Panc1 (cell line): Measurements from ENCODE around the gene CDK6. TPM values are rescaled to one million over a fixed set of nuclear protein-coding genes. Genes with fewer than 3 reads are reported as not detected.
A peak's percentile ranks its signal among the peaks of the same experiment; 100 is the strongest.

Source experiments
- ATAC-seq: fragments of 200-7000 bp; cut with Tn5 transposase; 2 replicates; pipeline ENCODE4 v1.9.1; 2020; ENCODE audit warnings: mild to moderate bottlenecking, moderate library complexity
- BruUV-seq: library from RNA; stranded (reverse); fragments of 400-500 nt; replicated peaks from 2 replicates; lab custom pipeline; 2021; lab: Mats Ljungman, UMichigan
- CTCF ChIA-PET: fragments of 300-600 bp; sonication (Branson Sonifier 250); formaldehyde crosslinking; loops from one replicate; lab custom pipeline; 2022; ENCODE audit warnings: antibody characterized with exemption; lab: Charles Lee
- POLR2A ChIA-PET: fragments of 300-600 bp; sonication (Branson Sonifier 250); formaldehyde crosslinking; loops from one replicate; lab custom pipeline; 2022; ENCODE audit warnings: antibody characterized with exemption; lab: Charles Lee
- DNase-seq: peaks from one replicate; pipeline ENCODE4 v3.0.0-alpha.2; 2010; ENCODE audit warnings: low read depth, low spot score
- H3K27ac ChIP-seq: 2 replicates; pipeline ENCODE4 v1.5.1; 2011; ENCODE audit warnings: mild to moderate bottlenecking, low read length, inconsistent platforms
- H3K27me3 ChIP-seq: fragments of 200-500 bp; sonication (Bioruptor generic); 2 replicates; pipeline ENCODE4 v1.6.0; 2014; ENCODE audit warnings: low read length, inconsistent platforms; ENCODE audit not compliant: control insufficient read depth, insufficient read depth
- H3K36me3 ChIP-seq: fragments of 200-500 bp; sonication (Bioruptor generic); 2 replicates; pipeline ENCODE4 v1.5.1; 2014; ENCODE audit warnings: inconsistent platforms, mild to moderate bottlenecking, low read length, moderate library complexity; ENCODE audit not compliant: control insufficient read depth, insufficient read depth
- H3K4me1 ChIP-seq: 2 replicates; pipeline ENCODE4 v1.5.1; 2011; ENCODE audit warnings: inconsistent platforms, mild to moderate bottlenecking, low read length, moderate library complexity; ENCODE audit not compliant: control insufficient read depth, insufficient read depth
- H3K4me3 ChIP-seq, 2 experiments: 2 replicates each; pipeline ENCODE4 v1.5.1; 2011 to 2012; ENCODE audit warnings: low read depth in 2 of 2, low read length in 2 of 2, mild to moderate bottlenecking in 2 of 2, inconsistent platforms in 1 of 2, moderate library complexity in 1 of 2
- H3K9me3 ChIP-seq: fragments of 200-500 bp; sonication (Bioruptor generic); 2 replicates; pipeline ENCODE4 v1.5.1; 2014; ENCODE audit warnings: low read depth, mild to moderate bottlenecking, inconsistent platforms, low read length, moderate library complexity; ENCODE audit not compliant: control insufficient read depth, insufficient read depth
- POLR2AphosphoS5 ChIP-seq: IDR thresholded peaks from 2 replicates; pipeline ENCODE4 v1.6.1; 2012; ENCODE audit warnings: mild to moderate bottlenecking, low read depth, low read length, moderate library complexity
- SIN3A ChIP-seq: IDR thresholded peaks from 2 replicates; pipeline ENCODE4 v1.6.1; 2012; ENCODE audit warnings: low read depth, mild to moderate bottlenecking, low read length, moderate library complexity, borderline replicate concordance; ENCODE audit not compliant: insufficient read depth
- TCF7L2 ChIP-seq: IDR thresholded peaks from 2 replicates; pipeline ENCODE4 v1.6.1; 2011; ENCODE audit warnings: mild to moderate bottlenecking, low read depth, low read length, inconsistent platforms
- in situ Hi-C: cut with HindIII; loops from 2 replicates; pipeline ENCODE4 v1.10.0; 2016; ENCODE audit warnings: low sequenced_read_pairs, low pct_unique_long_range_greater_than_20kb
- intact Hi-C: fragments of 100-400 bp; cut with micrococcal nuclease; formaldehyde crosslinking; loops from one replicate; pipeline ENCODE4 v1.10.0; 2022; ENCODE audit not compliant: unreplicated experiment
- total RNA-seq: library from RNA; stranded (reverse); gene quantifications from one replicate; pipeline ENCODE4 v1.2.1, GENCODE V29; 2021; ENCODE audit not compliant: unreplicated experiment
- TF ChIP-seq, protein P1 (sequence below), 2 experiments: IDR thresholded peaks; 2 replicates each; pipeline ENCODE4 v1.6.1; 2011 to 2012; ENCODE audit warnings: low read depth in 2 of 2, control low read depth in 1 of 2, low read length in 1 of 2, mild to moderate bottlenecking in 1 of 2, moderate library complexity in 1 of 2; ENCODE audit not compliant: insufficient read depth in 1 of 2
- TF ChIP-seq, protein P2 (sequence below): fragments of 450-650 bp; IDR thresholded peaks from 2 replicates; pipeline ENCODE4 v1.5.1; 2017; ENCODE audit warnings: mild to moderate bottlenecking

CDK6 gene
- total RNA-seq, 1 experiment from 2014 or later, result 57.4 TPM

DNA sequence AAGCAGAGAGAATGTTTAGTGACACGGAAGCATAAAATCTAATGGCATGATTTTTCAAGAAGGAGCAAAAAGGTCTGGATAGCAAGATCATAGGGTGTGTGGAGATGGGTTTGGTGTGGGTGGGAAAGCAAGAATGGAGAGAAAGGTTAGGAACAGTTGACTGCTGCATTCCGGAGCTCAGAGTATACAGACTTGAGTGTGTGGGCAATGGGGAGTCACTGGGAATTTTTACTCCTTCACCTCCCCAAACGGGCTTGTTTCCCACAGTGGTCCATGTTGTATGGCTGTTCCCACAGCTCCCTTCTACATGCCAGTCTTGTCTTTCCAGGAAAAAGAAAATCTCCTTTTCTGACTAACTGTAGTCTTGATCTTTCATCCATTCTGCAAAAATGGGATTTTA, 122.1 kb downstream of the CDK6 start:
- Histone ChIP-seq H3K4me1 (peaks cover 33% of the 10 kb centered on the region), H3K4me3 (no peak overlapping the region), H3K27ac (peak overlapping the region; percentile 92; the same call in 1 of the 2 replicates), H3K36me3 (no peaks in the 10 kb centered on the region), H3K27me3 (no peaks in the 10 kb centered on the region), H3K9me3 (no peaks in the 10 kb centered on the region)
- DNase-seq, result no peak
- no TSS peak for BruUV-seq
- in situ Hi-C loops (no loop called here), intact Hi-C loops (no loop called here)
- TF ChIP-seq SIN3A (no peak), TCF7L2 (no peak), POLR2AphosphoS5 (no peak)
- TF ChIP-seq, protein P1, sequence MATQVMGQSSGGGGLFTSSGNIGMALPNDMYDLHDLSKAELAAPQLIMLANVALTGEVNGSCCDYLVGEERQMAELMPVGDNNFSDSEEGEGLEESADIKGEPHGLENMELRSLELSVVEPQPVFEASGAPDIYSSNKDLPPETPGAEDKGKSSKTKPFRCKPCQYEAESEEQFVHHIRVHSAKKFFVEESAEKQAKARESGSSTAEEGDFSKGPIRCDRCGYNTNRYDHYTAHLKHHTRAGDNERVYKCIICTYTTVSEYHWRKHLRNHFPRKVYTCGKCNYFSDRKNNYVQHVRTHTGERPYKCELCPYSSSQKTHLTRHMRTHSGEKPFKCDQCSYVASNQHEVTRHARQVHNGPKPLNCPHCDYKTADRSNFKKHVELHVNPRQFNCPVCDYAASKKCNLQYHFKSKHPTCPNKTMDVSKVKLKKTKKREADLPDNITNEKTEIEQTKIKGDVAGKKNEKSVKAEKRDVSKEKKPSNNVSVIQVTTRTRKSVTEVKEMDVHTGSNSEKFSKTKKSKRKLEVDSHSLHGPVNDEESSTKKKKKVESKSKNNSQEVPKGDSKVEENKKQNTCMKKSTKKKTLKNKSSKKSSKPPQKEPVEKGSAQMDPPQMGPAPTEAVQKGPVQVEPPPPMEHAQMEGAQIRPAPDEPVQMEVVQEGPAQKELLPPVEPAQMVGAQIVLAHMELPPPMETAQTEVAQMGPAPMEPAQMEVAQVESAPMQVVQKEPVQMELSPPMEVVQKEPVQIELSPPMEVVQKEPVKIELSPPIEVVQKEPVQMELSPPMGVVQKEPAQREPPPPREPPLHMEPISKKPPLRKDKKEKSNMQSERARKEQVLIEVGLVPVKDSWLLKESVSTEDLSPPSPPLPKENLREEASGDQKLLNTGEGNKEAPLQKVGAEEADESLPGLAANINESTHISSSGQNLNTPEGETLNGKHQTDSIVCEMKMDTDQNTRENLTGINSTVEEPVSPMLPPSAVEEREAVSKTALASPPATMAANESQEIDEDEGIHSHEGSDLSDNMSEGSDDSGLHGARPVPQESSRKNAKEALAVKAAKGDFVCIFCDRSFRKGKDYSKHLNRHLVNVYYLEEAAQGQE (IDR thresholded peaks at IDR 0.05; ENCODE audit: insufficient read depth in 1 of 2, low read depth in 2 of 2, low read length in 1 of 2), result no peak
- TF ChIP-seq, protein P2, sequence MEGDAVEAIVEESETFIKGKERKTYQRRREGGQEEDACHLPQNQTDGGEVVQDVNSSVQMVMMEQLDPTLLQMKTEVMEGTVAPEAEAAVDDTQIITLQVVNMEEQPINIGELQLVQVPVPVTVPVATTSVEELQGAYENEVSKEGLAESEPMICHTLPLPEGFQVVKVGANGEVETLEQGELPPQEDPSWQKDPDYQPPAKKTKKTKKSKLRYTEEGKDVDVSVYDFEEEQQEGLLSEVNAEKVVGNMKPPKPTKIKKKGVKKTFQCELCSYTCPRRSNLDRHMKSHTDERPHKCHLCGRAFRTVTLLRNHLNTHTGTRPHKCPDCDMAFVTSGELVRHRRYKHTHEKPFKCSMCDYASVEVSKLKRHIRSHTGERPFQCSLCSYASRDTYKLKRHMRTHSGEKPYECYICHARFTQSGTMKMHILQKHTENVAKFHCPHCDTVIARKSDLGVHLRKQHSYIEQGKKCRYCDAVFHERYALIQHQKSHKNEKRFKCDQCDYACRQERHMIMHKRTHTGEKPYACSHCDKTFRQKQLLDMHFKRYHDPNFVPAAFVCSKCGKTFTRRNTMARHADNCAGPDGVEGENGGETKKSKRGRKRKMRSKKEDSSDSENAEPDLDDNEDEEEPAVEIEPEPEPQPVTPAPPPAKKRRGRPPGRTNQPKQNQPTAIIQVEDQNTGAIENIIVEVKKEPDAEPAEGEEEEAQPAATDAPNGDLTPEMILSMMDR, result no peak
- POLR2A ChIA-PET, result no interaction called here
- no peak for ATAC-seq
- CTCF ChIA-PET, result no interaction called here

DNA sequence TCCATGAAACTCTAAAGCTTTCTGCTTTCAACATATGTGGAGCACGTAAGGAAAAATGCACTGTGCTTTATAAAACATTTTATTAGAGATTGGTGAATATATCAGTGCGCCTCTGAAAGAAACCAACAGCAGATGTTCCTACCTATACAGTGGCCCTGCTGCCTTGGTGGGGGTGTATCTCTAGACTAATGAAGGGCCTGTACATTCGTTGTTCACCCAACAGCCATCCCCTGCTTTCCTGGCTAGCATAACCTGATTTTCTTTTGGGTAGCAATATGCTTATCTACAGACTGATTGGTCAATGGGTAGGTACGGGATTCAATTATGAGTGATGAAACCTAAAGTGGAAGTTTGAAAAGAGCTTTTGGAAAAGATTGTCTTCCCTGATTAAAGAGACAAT, 126.5 kb downstream of the CDK6 start:
- H3K9me3 ChIP-seq, result peaks cover 22% of the 10 kb centered on the region; the same call in 1 of the 2 replicates
- H3K27ac ChIP-seq, result no peak overlapping the region
- H3K27me3 ChIP-seq, result no peaks in the 10 kb centered on the region
- BruUV-seq, result no TSS peak
- intact Hi-C loops, result no loop called here
- TF ChIP-seq, protein P2, result no peak
- TF ChIP-seq, protein P1 (IDR thresholded peaks at IDR 0.05; ENCODE audit: insufficient read depth in 1 of 2, low read depth in 2 of 2, low read length in 1 of 2), result no peak
- TF ChIP-seq POLR2AphosphoS5 (no peak), SIN3A (no peak), TCF7L2 (no peak)
- ChIA-PET CTCF (no interaction called here), POLR2A (no interaction called here)
- no peak overlapping the region for H3K4me3 ChIP-seq
- peaks cover 3% of the 10 kb centered on the region; the same call in 1 of the 2 replicates for H3K4me1 ChIP-seq
- no peaks in the 10 kb centered on the region for H3K36me3 ChIP-seq
- in situ Hi-C loops, result no loop called here
- no peak for ATAC-seq
- no peak for DNase-seq
